B cell (primary cell): ENCODE data around the gene SLC1A1.

Source experiments
- CTCF ChIP-seq: fragments of 200-600 bp; IDR thresholded peaks from one replicate; pipeline ENCODE4 v1.8.0; 2022; ENCODE audit warnings: antibody characterized with exemption, mild to moderate bottlenecking
- EZH2 ChIP-seq: IDR thresholded peaks from 2 replicates; pipeline ENCODE4 v1.6.1; 2012; ENCODE audit warnings: borderline replicate concordance, low read depth, mild to moderate bottlenecking, moderate library complexity, low read length; ENCODE audit not compliant: insufficient read depth, poor library complexity, severe bottlenecking

- TF ChIP-seq CTCF (no peak), EZH2 (no peak)
Observed at GRCh38 chr9:4508246-4508906, 18.1 kb downstream of the SLC1A1 start.
